ENCODE measurements around the gene PRKG1. TPM values are rescaled to one million over a fixed set of nuclear protein-coding genes. Genes with fewer than 3 reads are reported as not detected.

PRKG1 gene
- total RNA-seq, 4 donors from 2014 or later = 1.2 to 6.5 (median 2.7) TPM

DNA sequence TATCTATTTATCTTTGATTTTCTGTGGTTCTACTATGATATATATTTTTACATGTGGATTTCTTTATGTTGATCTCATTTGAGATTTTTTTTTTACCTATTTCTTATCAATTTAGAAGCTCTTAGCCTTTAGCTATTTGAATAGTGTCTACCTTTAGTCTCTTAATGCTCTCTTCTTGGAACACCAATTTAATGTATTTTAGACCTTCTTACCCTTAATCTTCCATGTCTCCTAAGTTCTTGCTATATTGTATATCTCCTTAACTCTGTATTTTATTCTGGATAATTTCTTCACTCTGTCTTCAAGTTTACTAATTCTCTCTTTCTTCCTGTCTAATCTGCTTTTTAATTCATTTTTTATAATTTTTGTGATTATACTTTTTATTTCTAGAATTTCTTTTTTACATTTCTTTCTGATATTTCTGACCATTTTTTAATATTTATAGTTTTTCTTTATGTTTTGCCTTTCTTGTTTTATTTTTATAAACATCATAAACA is 597.8 kb downstream of the PRKG1 start:
- H3K4me3 ChIP-seq = no peak overlapping the region
- no peaks in the 10 kb centered on the region for H3K9me3 ChIP-seq
- H3K36me3 ChIP-seq = no peaks in the 10 kb centered on the region
- no peaks in the 10 kb centered on the region for H3K4me1 ChIP-seq
- TF ChIP-seq EP300 (IDR thresholded peaks at IDR 0.05) = no peak
- no peak for TF ChIP-seq POLR2A (IDR thresholded peaks at IDR 0.05)
- TF ChIP-seq POLR2AphosphoS5 (IDR thresholded peaks at IDR 0.05) = no peak
- TF ChIP-seq, protein P1, sequence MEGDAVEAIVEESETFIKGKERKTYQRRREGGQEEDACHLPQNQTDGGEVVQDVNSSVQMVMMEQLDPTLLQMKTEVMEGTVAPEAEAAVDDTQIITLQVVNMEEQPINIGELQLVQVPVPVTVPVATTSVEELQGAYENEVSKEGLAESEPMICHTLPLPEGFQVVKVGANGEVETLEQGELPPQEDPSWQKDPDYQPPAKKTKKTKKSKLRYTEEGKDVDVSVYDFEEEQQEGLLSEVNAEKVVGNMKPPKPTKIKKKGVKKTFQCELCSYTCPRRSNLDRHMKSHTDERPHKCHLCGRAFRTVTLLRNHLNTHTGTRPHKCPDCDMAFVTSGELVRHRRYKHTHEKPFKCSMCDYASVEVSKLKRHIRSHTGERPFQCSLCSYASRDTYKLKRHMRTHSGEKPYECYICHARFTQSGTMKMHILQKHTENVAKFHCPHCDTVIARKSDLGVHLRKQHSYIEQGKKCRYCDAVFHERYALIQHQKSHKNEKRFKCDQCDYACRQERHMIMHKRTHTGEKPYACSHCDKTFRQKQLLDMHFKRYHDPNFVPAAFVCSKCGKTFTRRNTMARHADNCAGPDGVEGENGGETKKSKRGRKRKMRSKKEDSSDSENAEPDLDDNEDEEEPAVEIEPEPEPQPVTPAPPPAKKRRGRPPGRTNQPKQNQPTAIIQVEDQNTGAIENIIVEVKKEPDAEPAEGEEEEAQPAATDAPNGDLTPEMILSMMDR (IDR thresholded peaks at IDR 0.05) = no peak
- no peak for DNase-seq (ENCODE audit: low spot score in 2 of 2)
- no peaks in the 10 kb centered on the region for H3K27me3 ChIP-seq
- H3K27ac ChIP-seq = no peak overlapping the region

DNA sequence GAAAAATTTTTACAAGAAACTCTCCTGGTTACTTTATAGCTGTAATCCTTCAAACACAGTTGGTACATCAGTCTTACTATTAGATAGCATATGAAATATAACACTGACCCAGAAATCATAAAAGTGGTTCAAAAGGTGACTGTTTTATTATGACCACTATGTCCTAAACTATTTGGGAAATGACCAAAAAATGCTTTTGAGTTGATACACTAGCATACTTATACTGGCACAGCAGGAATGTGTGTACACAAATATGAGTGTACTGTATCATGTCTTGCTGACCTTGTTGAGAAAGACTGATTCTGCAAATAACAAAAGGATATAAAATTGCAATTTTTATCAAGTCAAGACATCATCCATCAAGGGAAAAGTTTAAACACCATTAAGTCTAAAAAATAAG is 600.8 kb downstream of the PRKG1 start:
- no peaks in the 10 kb centered on the region for H3K36me3 ChIP-seq
- no peaks in the 10 kb centered on the region for H3K9me3 ChIP-seq
- TF ChIP-seq POLR2A (IDR thresholded peaks at IDR 0.05) = no peak
- TF ChIP-seq, protein P1 (IDR thresholded peaks at IDR 0.05) = no peak
- no peak for TF ChIP-seq EP300 (IDR thresholded peaks at IDR 0.05)
- no peak for TF ChIP-seq POLR2AphosphoS5 (IDR thresholded peaks at IDR 0.05)
- no peak overlapping the region for H3K4me3 ChIP-seq
- H3K27me3 ChIP-seq = no peaks in the 10 kb centered on the region
- H3K4me1 ChIP-seq = no peaks in the 10 kb centered on the region
- no peak overlapping the region for H3K27ac ChIP-seq
- no peak for DNase-seq (ENCODE audit: low spot score in 2 of 2)

DNA sequence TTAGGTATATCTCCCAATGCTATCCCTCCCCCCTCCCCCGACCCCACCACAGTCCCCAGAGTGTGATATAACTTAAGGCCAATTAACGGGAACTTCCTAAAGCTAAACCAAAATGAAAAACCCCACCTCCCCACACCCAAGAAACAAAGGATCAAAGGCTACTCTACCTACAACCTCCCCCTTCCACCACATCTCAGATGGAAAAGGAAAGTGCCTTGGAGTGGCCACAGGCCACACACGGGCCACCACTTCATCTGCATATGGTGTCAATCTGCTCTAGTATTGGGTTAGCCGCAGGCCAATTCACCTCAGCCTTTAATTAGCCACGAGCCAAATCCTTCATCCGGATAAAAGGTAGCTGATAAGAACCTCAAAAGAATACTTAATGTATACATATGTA is 605.6 kb downstream of the PRKG1 start:
- WGBS = 81% methylated on average over 6 of the region's 6 CpGs
- H3K4me1 ChIP-seq = no peaks in the 10 kb centered on the region
- no peaks in the 10 kb centered on the region for H3K36me3 ChIP-seq
- H3K9me3 ChIP-seq = no peaks in the 10 kb centered on the region
- no peak overlapping the region for H3K27ac ChIP-seq
- TF ChIP-seq POLR2AphosphoS5 (IDR thresholded peaks at IDR 0.05) (no peak), EP300 (IDR thresholded peaks at IDR 0.05) (no peak), POLR2A (IDR thresholded peaks at IDR 0.05) (no peak)
- TF ChIP-seq, protein P1 (IDR thresholded peaks at IDR 0.05) = no peak
- H3K27me3 ChIP-seq = no peaks in the 10 kb centered on the region
- DNase-seq (ENCODE audit: low spot score in 2 of 2) = no peak
- H3K4me3 ChIP-seq = no peak overlapping the region

DNA sequence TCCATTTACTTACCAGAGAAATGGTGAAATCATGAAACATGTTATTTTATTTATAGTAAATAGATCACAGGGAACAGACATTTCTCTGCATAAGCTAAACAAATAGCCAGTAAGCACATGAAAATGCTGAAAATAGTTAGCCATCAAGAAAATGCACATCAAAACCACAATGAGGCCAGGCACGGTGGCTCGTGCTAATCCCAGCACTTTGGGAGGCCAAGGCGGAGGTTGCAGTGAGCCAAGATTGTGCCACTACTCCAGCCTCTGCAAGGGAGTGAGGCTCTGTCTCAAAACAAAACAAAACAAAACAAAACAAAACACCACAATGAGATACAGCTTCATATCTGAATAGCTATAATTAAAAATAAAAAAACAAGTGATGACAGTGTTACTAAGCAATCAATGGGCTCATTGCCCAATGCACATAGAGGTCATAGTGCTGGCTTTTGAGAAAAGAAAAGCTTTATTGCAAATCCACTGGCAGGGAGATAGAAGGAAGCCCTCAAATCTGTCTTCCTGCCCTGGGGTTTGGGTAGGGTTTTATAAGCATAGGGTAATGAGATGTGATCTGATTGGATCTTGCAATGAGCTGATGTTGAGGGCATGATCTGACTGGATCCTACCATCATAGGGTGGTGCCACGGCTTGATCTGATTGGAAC is 608.9 kb downstream of the PRKG1 start:
- Histone ChIP-seq H3K27me3 (no peaks in the 10 kb centered on the region), H3K4me1 (no peaks in the 10 kb centered on the region), H3K36me3 (no peaks in the 10 kb centered on the region), H3K27ac (no peak overlapping the region), H3K9me3 (no peaks in the 10 kb centered on the region), H3K4me3 (no peak overlapping the region)
- TF ChIP-seq, protein P1 (IDR thresholded peaks at IDR 0.05) = no peak
- TF ChIP-seq POLR2A (IDR thresholded peaks at IDR 0.05) (no peak), POLR2AphosphoS5 (IDR thresholded peaks at IDR 0.05) (no peak), EP300 (IDR thresholded peaks at IDR 0.05) (no peak)
- no peak for DNase-seq (ENCODE audit: low spot score in 2 of 2)
- 70% methylated on average over 4 of the region's 4 CpGs for WGBS

DNA sequence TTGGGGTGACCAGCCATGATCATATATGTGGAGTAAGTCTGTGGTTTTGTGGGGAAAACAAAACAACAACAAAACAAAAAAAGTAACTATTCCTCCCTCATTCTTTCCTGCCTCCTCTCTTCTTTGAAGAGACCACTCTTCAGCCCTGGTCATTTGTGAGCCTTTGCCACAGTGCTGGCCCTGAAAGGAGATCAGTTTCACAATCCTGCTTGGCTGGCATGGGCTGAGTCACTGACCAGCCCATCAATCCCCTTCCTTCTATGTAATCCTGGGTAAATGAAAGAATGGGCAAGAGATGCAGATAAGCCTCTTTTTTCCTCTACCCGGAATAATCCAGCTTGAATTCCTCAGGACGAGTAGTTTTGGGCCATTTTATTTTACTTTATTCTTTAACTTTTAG is 611.5 kb downstream of the PRKG1 start:
- Histone ChIP-seq H3K9me3 (no peaks in the 10 kb centered on the region), H3K4me1 (no peaks in the 10 kb centered on the region), H3K27ac (no peak overlapping the region), H3K27me3 (no peaks in the 10 kb centered on the region), H3K36me3 (no peaks in the 10 kb centered on the region), H3K4me3 (no peak overlapping the region)
- 92% methylated on average over 2 of the region's 2 CpGs for WGBS
- DNase-seq (ENCODE audit: low spot score in 2 of 2) = no peak
- TF ChIP-seq, protein P1 (IDR thresholded peaks at IDR 0.05) = no peak
- TF ChIP-seq POLR2AphosphoS5 (IDR thresholded peaks at IDR 0.05) = no peak
- TF ChIP-seq POLR2A (IDR thresholded peaks at IDR 0.05) = no peak
- TF ChIP-seq EP300 (IDR thresholded peaks at IDR 0.05) = no peak
